ENCODE measurements around the gene INHBC.
A peak's percentile ranks its signal among the peaks of the same experiment; 100 is the strongest.

INHBC gene

DNA sequence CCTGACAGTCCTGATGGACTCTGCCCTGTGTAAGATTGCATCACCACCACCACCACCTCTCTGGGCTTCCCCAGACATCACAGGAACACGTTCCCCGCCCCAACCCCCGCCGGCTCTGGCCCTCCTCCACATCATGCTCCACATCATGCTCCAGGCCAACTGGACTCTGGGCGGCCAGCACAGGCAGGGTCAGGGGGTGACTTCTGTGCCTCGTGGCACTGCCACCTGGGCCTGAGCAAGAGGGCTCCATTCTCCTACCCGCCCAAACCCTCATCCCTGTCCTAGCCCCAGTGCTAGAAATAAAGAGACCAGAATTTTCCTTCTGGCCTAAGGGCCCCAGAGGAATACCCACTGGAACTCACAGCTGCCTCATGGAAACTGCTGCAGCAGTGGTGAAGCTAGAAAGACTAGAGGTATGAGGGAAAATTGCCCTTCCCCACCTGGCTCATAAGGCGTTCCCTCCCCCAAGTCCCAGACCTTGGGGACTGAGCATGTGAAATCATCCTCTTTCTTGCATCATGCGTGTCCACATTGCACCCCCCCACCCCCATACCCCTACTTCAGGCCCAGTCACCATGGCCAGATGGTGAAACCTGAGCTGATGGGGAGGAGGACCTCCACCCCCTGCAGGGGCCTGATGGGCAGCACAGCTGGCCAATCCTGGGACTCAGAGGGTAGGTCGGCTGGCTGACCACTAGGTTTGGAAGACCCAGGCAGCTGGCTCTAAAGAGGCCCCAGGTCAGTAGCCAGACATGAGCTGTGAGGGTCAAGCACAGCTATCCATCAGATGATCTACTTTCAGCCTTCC is 20.2 kb downstream of the INHBC start, which contains the start of gene INHBE:
Gene INHBE (plus strand): TSS at position 742 of the 808 bp plus-strand sequence. CDS start 230 bp downstream, outside the sequence.
- no peak for DNase-seq (ENCODE audit: low spot score)

DNA sequence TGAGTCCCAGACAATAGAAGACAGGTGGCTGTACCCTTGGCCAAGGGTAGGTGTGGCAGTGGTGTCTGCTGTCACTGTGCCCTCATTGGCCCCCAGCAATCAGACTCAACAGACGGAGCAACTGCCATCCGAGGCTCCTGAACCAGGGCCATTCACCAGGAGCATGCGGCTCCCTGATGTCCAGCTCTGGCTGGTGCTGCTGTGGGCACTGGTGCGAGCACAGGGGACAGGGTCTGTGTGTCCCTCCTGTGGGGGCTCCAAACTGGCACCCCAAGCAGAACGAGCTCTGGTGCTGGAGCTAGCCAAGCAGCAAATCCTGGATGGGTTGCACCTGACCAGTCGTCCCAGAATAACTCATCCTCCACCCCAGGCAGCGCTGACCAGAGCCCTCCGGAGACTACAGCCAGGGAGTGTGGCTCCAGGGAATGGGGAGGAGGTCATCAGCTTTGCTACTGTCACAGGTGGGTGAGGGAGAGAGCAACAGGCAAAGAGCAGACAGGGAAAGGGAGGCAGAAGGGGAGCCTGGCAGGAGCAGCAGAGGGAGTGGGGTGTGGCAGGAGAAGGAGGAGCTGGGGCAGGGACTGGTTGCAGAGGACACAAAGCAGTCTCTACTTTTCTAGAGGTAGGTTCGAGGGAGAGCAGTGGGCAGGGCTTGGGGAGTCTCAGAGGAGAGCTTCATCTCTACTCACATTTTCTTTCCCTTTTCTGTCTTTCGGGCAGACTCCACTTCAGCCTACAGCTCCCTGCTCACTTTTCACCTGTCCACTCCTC is 21.0 kb downstream of the INHBC start:
- DNase-seq (ENCODE audit: low spot score), result no peak

DNA sequence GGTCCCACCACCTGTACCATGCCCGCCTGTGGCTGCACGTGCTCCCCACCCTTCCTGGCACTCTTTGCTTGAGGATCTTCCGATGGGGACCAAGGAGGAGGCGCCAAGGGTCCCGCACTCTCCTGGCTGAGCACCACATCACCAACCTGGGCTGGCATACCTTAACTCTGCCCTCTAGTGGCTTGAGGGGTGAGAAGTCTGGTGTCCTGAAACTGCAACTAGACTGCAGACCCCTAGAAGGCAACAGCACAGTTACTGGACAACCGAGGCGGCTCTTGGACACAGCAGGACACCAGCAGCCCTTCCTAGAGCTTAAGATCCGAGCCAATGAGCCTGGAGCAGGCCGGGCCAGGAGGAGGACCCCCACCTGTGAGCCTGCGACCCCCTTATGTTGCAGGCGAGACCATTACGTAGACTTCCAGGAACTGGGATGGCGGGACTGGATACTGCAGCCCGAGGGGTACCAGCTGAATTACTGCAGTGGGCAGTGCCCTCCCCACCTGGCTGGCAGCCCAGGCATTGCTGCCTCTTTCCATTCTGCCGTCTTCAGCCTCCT is 21.6 kb downstream of the INHBC start:
- DNase-seq (ENCODE audit: low spot score), result peak; percentile 84

- no peak for DNase-seq (ENCODE audit: low spot score)
Measured at GRCh38 chr12:57456737-57457490, 22.3 kb downstream of the INHBC start.

DNA sequence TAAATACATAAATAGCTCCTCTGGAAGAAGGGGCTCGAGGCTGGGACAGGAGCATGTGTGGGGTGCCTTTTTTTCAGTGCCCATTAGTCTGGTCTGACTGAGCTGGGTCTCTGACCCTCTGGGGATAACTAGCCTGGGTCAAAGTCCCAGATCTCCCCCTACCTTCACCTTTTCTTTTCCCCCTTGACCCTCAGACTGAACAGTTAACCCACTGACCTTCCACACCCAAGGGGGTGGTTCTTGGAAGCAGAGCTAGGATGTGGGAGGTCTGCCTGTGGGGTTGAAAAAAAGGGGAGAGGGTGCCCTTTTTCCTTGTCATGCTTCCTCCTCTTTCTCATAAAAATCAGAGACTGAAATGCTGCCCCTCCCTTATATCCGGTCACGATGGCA is 24.1 kb downstream of the INHBC start:
- no peak for DNase-seq (ENCODE audit: low spot score)

DNA sequence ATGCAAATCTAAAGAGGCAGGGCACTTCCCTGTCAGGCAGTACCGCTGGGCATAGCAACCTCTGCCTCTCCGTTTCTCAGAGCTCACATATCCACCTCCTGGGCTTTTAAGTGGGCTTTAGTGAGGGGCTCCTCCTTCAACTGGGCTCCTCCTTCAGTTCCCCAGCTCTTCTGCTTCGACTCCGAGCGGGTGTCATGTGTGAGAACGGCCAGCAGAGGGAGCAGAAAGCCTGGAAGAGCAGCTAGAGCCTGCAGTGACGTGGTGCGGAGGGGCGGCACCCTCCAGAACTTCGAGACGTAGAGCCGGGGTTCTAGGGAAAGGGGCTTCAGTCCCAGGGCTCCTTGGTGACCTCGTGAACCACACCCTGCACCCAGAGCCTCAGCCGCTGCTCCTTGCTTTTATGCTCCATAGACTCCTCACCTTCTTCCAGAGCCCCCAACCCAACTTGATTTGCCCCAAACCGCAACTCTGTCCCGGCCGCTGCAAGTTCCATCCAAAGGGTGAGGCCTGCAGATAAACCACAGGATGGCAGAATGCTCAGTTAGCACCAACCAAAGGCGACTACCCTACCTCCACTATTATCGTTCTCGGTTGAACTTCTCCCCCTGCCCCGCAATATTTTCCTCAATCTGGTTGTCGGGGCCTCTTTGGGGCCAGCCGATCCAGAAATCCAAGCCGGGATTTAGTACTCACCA is 24.6 kb downstream of the INHBC start:
- DNase-seq (ENCODE audit: low spot score), result peak; percentile 96

DNA sequence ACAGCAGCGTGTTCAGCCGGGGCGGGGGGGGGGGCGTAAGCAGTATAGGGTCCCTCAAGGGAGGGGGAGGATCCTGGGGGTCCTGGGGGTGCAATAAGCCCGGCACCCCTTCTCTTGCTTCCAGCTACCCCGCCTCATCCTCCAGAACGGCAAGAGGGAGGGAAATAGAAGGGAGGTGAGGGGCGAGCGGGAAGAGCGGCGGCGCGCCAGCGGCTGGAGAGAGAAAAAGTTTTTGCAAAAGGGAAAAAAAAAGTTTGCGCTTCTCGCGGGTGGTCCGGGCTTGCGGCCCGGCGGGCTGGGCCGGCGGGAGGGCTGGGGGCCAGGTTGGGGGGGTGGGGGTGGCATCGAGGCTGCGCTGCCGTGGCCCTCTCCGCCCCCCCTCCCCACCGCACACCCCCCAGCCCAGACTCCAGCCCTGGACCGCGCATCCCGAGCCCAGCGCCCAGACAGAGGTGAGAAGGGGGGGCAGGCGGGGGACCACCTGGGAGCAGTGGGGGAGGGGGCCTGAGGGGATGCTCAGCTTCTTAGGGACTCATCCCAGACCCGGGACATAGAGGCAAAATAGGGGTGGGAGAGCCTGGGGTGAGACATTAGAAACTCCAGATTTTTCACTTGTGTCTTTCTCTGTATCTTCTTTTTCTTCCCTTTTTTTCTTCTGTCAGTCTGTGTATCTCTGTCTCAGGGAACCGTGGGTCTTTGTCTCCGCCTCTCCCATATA is 25.3 kb downstream of the INHBC start, which contains the start of gene GLI1:
Gene GLI1 (plus strand): TSS at position 36 of the 718 bp plus-strand sequence. CDS start 3,907 bp downstream, outside the sequence.
- DNase-seq (ENCODE audit: low spot score), result no peak

DNA sequence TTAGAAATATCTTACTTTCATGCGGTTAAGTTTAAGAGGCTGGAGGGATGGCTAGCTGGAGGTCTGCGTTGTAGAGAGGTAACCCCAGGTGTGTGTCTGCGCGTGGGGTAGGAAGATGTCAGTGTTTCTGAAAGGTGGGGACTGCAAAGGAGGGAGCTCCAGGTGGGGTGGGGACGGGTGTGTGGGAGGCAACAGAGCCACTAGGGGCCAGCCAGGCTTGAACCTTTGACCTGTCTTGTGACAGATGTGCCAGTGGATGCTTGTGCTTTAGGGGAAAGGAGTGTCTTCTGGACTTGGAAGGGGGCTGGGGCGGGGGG is 25.8 kb downstream of the INHBC start:
- no peak for DNase-seq (ENCODE audit: low spot score)

DNA sequence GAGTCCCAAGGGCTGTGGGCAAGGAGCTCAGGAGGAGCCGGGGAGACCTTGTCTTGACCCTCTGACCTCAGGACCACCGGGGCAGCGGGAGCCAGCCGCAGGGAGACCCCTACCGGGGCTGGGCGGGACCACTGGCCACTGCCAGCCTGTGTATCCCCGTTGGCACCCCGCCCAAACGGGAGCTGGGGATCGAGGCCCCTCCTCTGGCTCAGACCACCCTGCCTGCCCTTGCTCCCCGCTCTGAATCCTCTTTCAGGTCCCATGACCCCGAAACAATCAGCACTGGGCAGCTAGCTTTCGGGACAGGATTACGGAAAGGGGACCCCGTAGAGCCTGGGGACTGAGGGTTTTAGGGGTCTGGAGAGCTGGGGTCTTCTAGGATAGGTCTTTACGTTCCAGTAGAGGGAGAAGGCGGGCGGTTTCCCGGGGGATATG is 26.3 kb downstream of the INHBC start:
- DNase-seq (ENCODE audit: low spot score), result no peak

GRCh38 chr12:57461276-57461916 is 26.8 kb downstream of the INHBC start:
- peak; percentile 86 for DNase-seq (ENCODE audit: low spot score)

GRCh38 chr12:57461917-57462250 is 27.3 kb downstream of the INHBC start:
- DNase-seq (ENCODE audit: low spot score), result no peak

DNA sequence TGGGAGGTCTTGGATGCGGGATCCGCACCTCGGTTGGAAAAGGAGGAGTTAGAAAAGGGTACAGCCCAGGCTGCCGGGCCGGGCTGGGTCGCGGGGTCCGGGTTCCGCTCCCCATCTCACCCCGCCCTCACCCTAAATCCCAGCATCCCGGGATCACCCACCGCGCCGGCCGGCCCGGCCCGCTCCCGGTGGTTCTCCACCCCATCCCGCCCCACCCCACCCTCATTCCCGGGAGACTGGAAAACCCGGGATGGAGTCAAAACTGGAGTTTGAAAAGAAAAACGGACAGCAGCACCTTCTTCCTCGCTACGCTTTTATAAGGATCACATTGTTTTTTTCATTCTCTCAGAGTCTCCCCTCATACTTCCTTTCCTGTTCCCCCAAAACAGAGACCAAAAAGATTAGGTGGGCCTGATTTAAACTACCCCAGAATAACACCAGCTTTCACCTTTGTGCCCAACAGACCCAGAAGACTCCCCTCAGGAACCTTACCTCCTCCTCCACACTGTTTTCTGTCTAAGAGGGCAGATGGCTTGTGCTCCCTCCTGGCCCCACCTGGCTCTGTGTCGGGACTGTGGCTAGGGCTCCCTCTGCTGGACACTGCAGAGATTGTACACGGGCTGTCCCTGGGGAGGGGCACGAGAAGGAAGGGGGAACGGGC is 27.8 kb downstream of the INHBC start:
- DNase-seq (ENCODE audit: low spot score), result peak; percentile 95

GRCh38 chr12:57462912-57463253 is 28.3 kb downstream of the INHBC start:
- DNase-seq (ENCODE audit: low spot score), result no peak

DNA sequence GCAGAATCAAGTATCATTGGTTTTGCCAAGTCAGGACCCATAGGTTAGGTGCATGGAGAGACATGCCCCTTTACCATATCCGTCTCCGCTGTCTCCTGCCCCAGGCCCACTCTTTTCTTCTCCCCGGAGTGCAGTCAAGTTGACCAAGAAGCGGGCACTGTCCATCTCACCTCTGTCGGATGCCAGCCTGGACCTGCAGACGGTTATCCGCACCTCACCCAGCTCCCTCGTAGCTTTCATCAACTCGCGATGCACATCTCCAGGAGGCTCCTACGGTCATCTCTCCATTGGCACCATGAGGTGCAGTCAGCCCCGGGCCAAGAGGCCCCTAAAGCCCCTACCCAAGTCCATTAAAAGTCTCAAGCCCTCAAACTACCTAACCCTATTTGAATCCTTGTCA is 30.0 kb downstream of the INHBC start:
- no peak for DNase-seq (ENCODE audit: low spot score)

- no peak for DNase-seq (ENCODE audit: low spot score)
Measured at GRCh38 chr12:57465030-57465746, 30.6 kb downstream of the INHBC start.

GRCh38 chr12:57465747-57466505 is 31.3 kb downstream of the INHBC start:
- no peak for DNase-seq (ENCODE audit: low spot score)

DNA sequence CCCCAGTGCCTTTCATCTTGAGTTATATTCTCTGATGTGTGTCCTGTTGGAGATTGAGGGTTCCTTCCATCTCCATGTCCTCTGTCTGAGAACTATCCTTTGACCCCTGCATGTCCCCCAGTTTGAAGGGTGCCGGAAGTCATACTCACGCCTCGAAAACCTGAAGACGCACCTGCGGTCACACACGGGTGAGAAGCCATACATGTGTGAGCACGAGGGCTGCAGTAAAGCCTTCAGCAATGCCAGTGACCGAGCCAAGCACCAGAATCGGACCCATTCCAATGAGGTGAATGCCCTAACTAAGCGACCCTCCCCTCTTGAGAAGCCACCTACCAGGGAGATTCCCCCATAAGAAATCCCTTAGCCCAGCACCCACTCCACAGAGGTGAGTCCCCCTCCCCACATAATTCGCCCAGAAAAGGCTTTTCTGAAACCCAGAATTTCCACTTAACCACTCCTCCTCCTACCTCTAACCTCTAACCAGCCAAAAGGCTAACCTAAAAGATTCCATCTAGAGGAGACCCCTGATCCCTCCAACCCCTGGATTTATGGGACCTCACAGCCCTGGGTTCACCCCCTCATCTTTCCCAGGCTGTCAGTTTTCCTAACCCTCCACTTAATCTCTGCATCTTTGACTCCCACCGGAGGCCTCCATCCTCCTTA is 32.8 kb downstream of the INHBC start:
- DNase-seq (ENCODE audit: low spot score), result no peak

DNA sequence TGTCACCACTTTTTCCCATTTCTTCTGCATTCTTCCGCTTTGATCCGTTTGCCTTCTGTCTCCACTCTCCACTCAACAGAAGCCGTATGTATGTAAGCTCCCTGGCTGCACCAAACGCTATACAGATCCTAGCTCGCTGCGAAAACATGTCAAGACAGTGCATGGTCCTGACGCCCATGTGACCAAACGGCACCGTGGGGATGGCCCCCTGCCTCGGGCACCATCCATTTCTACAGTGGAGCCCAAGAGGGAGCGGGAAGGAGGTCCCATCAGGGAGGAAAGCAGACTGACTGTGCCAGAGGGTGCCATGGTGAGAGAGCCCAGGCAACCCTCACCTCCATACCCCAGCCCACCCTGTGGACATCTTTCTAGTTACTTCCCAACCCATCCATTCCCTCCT is 33.3 kb downstream of the INHBC start:
- DNase-seq (ENCODE audit: low spot score), result no peak

Data from cerebellar cortex (tissue), 1 donor.